ENCODE data around the gene UQCR10.

Gene UQCR10

DNA sequence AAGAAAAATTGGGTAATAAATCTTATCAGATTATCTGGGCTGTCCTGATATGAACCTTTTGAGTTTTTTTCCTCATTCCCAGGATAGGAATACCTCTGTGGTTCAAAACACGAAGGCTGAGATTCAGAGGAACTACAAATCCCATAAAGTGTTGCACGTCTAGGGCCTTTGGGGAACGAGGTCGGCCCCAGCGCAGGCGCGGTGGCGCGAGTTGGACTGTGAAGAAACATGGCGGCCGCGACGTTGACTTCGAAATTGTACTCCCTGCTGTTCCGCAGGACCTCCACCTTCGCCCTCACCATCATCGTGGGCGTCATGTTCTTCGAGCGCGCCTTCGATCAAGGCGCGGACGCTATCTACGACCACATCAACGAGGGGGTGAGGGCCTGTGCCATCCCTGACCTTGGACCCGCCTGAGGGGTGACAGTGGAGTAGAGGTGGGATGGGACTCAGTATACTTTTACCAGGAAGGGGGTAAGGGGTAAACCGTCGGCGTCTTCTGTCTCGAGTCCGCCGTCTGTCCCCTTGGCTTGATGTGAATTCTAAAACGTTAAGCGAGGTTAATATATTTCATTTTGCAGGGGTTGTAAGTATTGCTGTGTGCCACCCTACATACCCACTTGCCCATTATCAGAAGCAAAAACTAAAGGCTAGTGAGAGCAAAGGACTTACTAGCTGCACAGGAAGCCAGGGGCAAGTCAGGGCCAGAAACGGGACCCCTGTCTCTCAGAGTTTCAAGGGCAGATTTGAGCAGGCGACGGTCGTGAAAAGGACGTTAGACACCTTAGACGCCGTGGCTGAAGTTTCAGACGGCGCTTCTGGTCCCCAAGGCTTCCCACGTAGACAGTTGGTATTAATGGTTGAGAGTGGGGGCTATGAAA is at the start of gene UQCR10:
TSS of gene UQCR10 (plus strand) at position 199 of the 881 bp plus-strand sequence. CDS start at position 229, 30 bp downstream.
- Histone ChIP-seq H3K27ac (peak within 1 kb of the TSS; percentile 91), H3K4me3 (ENCODE audit: low read depth, low read length) (peak within 1 kb of the TSS; percentile 100), H3K36me3 (replicated peaks) (peaks cover 7% of the 10 kb centered on the region), H3K27me3 (replicated peaks) (no peaks in the 10 kb centered on the region)
- TF ChIP-seq CTCF (IDR thresholded peaks at IDR 0.05; ENCODE audit: low read depth, low read length, missing control alignments), result no peak
- in situ Hi-C loops (cut with HindIII; ENCODE audit: low pct_ligation_motif_present, low sequenced_read_pairs), result no loop called here
- DNase-seq, result peak; percentile 90

DNA sequence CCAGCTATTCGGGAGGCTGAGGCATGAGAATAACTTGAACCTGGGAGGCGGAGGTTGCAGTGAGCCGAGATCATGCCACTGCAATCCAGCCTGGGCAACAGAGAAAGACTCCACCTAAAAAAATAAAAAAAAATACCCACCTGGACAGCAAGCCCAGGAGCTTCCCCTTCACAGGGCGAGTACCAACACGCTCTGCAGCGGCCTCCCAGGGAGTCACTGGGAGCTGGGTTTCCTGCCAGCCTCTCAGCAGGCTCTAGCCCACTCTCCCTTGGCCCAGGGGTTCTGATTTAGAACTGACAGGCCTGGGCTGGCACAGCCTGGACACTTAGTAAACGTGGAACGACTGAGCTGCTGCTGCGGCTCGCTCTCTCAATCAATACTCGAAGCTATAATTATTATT is 49.4 kb upstream of the UQCR10 start:
- no peak for DNase-seq
- no peak overlapping the region for H3K4me3 ChIP-seq (ENCODE audit: low read depth, low read length)
- no peaks in the 10 kb centered on the region for H3K36me3 ChIP-seq (replicated peaks)
- in situ Hi-C loops (cut with HindIII; ENCODE audit: low pct_ligation_motif_present, low sequenced_read_pairs), result no loop called here
- no peak for TF ChIP-seq CTCF (IDR thresholded peaks at IDR 0.05; ENCODE audit: low read depth, low read length, missing control alignments)
- H3K27ac ChIP-seq, result no peak overlapping the region
- peaks cover 19% of the 10 kb centered on the region for H3K27me3 ChIP-seq (replicated peaks)

- no peak overlapping the region for H3K4me3 ChIP-seq (ENCODE audit: low read depth, low read length)
- peaks cover 19% of the 10 kb centered on the region for H3K27me3 ChIP-seq (replicated peaks)
- in situ Hi-C loops (cut with HindIII; ENCODE audit: low pct_ligation_motif_present, low sequenced_read_pairs), result no loop called here
Measured at GRCh38 chr22:29718949-29719898, 47.9 kb upstream of the UQCR10 start.

GRCh38 chr22:29719899-29720645 is 47.1 kb upstream of the UQCR10 start, which contains the start of gene CABP7:
Gene CABP7, plus strand, starts transcription at chr22:29720003. Its CDS starts 422 bp downstream, at chr22:29720425.
- no peak for TF ChIP-seq CTCF (IDR thresholded peaks at IDR 0.05; ENCODE audit: low read depth, low read length, missing control alignments)
- no peak within 1 kb of the TSS for H3K4me3 ChIP-seq (ENCODE audit: low read depth, low read length)
- DNase-seq, result no peak
- in situ Hi-C loops (cut with HindIII; ENCODE audit: low pct_ligation_motif_present, low sequenced_read_pairs), result no loop called here
- H3K27ac ChIP-seq, result no peak within 1 kb of the TSS
- peaks cover 19% of the 10 kb centered on the region for H3K27me3 ChIP-seq (replicated peaks)
- no peaks in the 10 kb centered on the region for H3K36me3 ChIP-seq (replicated peaks)

More at GRCh38 chr22:29718949-29719898, 47.9 kb upstream of the UQCR10 start:
- Histone ChIP-seq H3K27ac (no peak overlapping the region), H3K36me3 (replicated peaks) (no peaks in the 10 kb centered on the region)
- DNase-seq, result no peak
- TF ChIP-seq CTCF (IDR thresholded peaks at IDR 0.05; ENCODE audit: low read depth, low read length, missing control alignments), result no peak

- Histone ChIP-seq H3K27ac (no peak overlapping the region), H3K36me3 (replicated peaks) (no peaks in the 10 kb centered on the region), H3K27me3 (replicated peaks) (peaks cover 19% of the 10 kb centered on the region), H3K4me3 (ENCODE audit: low read depth, low read length) (no peak overlapping the region)
- in situ Hi-C loops (cut with HindIII; ENCODE audit: low pct_ligation_motif_present, low sequenced_read_pairs), result no loop called here
- DNase-seq, result no peak
- no peak for TF ChIP-seq CTCF (IDR thresholded peaks at IDR 0.05; ENCODE audit: low read depth, low read length, missing control alignments)
Measured at GRCh38 chr22:29720811-29721323, 46.3 kb upstream of the UQCR10 start.
